ENCODE data around the gene GABRR2. TPM values are rescaled to one million over a fixed set of nuclear protein-coding genes. Genes with fewer than 3 reads are reported as not detected.

Gene GABRR2
- total RNA-seq, 1 donor from 2014 or later = not detected

DNA sequence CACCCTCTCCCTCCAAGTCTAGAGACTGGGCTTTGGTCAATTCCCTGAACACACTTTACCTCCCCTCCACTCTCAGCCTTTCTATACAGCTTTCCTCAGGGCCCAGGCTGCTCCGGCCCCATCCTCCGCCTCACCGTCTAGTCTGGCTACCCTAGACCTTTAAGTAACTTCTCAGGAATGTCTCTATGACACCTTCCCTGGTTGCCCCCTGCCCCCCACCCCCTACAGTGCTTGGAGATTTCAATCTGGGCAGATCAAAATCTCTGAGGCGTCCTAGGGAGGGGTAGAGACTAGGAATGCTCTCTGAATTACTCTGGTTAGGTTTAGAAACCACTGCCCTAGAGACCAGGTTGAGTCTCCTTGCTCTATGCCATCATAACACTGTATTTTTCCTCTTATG, 31.3 kb upstream of the GABRR2 start:
- peaks cover 74% of the 10 kb centered on the region for H3K79me2 ChIP-seq (ENCODE audit: low read depth)
- DNase-seq (ENCODE audit: low spot score) = no peak
- no peak overlapping the region for H3K27ac ChIP-seq
- H3K36me3 Mint-ChIP-seq = peaks cover 9% of the 10 kb centered on the region
- H3K4me1 Mint-ChIP-seq = peaks cover 37% of the 10 kb centered on the region
- H3K4me1 ChIP-seq = peaks cover 3% of the 10 kb centered on the region
- no peaks in the 10 kb centered on the region for H3K9me3 ChIP-seq (ENCODE audit: low read depth)
- H3K9me3 Mint-ChIP-seq = no peaks in the 10 kb centered on the region
- H3K27ac Mint-ChIP-seq = peak overlapping the region; percentile 18
- H3K9ac ChIP-seq = no peak overlapping the region
- peaks cover 5% of the 10 kb centered on the region for H4K20me1 ChIP-seq (ENCODE audit: low read depth)
- no peak for TF ChIP-seq EZH2phosphoT487 (IDR thresholded peaks at IDR 0.05)
- TF ChIP-seq EZH2 (IDR thresholded peaks at IDR 0.05) = no peak
- TF ChIP-seq, protein P1, sequence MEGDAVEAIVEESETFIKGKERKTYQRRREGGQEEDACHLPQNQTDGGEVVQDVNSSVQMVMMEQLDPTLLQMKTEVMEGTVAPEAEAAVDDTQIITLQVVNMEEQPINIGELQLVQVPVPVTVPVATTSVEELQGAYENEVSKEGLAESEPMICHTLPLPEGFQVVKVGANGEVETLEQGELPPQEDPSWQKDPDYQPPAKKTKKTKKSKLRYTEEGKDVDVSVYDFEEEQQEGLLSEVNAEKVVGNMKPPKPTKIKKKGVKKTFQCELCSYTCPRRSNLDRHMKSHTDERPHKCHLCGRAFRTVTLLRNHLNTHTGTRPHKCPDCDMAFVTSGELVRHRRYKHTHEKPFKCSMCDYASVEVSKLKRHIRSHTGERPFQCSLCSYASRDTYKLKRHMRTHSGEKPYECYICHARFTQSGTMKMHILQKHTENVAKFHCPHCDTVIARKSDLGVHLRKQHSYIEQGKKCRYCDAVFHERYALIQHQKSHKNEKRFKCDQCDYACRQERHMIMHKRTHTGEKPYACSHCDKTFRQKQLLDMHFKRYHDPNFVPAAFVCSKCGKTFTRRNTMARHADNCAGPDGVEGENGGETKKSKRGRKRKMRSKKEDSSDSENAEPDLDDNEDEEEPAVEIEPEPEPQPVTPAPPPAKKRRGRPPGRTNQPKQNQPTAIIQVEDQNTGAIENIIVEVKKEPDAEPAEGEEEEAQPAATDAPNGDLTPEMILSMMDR (IDR thresholded peaks at IDR 0.05) = no peak
- no peak overlapping the region for H3K4me3 Mint-ChIP-seq
- H3K27me3 ChIP-seq = no peaks in the 10 kb centered on the region
- no peak overlapping the region for H3K4me2 ChIP-seq
- H3K27me3 Mint-ChIP-seq (ENCODE audit: insufficient read depth, low read depth) = no peaks in the 10 kb centered on the region
- peaks cover 3% of the 10 kb centered on the region for H3F3A ChIP-seq (ENCODE audit: low read depth)
- H3K36me3 ChIP-seq = no peaks in the 10 kb centered on the region
- H3K4me3 ChIP-seq = no peak overlapping the region
- no peak overlapping the region for H2AFZ ChIP-seq (replicated peaks)

DNA sequence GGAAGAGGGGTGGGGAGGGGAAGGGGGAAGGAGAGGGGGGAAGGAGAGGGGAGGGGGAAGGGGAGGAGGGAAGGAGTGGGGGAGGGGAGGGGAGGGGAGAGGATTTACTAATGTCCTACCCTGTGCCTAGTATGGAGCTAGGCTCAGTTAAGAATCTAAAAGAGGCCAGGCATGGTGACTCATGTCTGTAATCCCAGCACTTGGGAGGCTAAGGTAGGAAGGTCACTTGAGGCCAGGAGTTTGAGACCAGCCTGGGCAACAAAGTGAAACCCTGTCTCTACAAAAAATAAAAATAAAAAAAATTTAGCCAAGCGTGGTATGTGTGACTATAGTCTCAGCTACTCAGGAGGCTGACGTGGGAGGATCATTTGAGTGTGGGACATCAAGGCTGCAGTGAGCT, 24.5 kb upstream of the GABRR2 start:
- H3K27me3 ChIP-seq = no peaks in the 10 kb centered on the region
- H3K4me2 ChIP-seq = no peak overlapping the region
- H3K4me1 ChIP-seq = no peaks in the 10 kb centered on the region
- no peak overlapping the region for H2AFZ ChIP-seq (replicated peaks)
- H3K36me3 Mint-ChIP-seq = peaks cover 28% of the 10 kb centered on the region
- H3K9me3 ChIP-seq (ENCODE audit: low read depth) = no peaks in the 10 kb centered on the region
- H3K9me3 Mint-ChIP-seq = no peaks in the 10 kb centered on the region
- H3K79me2 ChIP-seq (ENCODE audit: low read depth) = peaks cover 12% of the 10 kb centered on the region
- H3K4me3 Mint-ChIP-seq = no peak overlapping the region
- H3K27ac Mint-ChIP-seq = no peak overlapping the region
- TF ChIP-seq, protein P1 (IDR thresholded peaks at IDR 0.05) = no peak
- TF ChIP-seq EZH2phosphoT487 (IDR thresholded peaks at IDR 0.05) = no peak
- no peak for TF ChIP-seq EZH2 (IDR thresholded peaks at IDR 0.05)
- no peak for DNase-seq (ENCODE audit: low spot score)
- H3K4me3 ChIP-seq = no peak overlapping the region
- no peaks in the 10 kb centered on the region for H3K27me3 Mint-ChIP-seq (ENCODE audit: insufficient read depth, low read depth)
- H3K27ac ChIP-seq = no peak overlapping the region
- no peaks in the 10 kb centered on the region for H4K20me1 ChIP-seq (ENCODE audit: low read depth)
- peaks cover 4% of the 10 kb centered on the region for H3K4me1 Mint-ChIP-seq
- H3K36me3 ChIP-seq = peaks cover 15% of the 10 kb centered on the region
- no peaks in the 10 kb centered on the region for H3F3A ChIP-seq (ENCODE audit: low read depth)
- H3K9ac ChIP-seq = no peak overlapping the region

DNA sequence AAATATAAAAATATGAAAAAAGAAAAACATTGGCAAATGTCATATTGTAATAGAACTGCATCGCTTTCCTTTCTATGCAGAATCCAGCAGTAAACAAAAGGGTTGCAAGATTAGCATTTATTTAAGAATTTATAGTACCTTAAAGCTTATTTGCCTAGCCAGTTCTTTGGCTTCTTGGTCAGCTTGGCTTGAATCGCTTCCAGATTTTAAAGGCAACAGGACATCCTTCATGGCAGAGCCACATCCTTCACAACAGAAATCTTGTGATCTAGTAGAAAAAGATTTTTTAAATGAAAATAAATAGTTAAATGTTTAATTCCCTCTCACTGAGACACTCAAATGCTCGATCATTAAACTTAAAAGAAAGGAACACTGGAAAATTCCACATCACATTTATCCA, 20.1 kb upstream of the GABRR2 start:
- Histone ChIP-seq H4K20me1 (ENCODE audit: low read depth) (no peaks in the 10 kb centered on the region), H3K79me2 (ENCODE audit: low read depth) (no peaks in the 10 kb centered on the region), H3K27me3 (no peaks in the 10 kb centered on the region), H3K4me1 (no peaks in the 10 kb centered on the region), H3K4me3 (no peak overlapping the region), H3K9me3 (ENCODE audit: low read depth) (no peaks in the 10 kb centered on the region), H3F3A (ENCODE audit: low read depth) (no peaks in the 10 kb centered on the region), H3K36me3 (peaks cover 12% of the 10 kb centered on the region), H3K4me2 (no peak overlapping the region), H2AFZ (replicated peaks) (no peak overlapping the region), H3K27ac (no peak overlapping the region), H3K9ac (no peak overlapping the region)
- Mint-ChIP-seq H3K9me3 (no peaks in the 10 kb centered on the region), H3K4me3 (no peak overlapping the region), H3K27ac (no peak overlapping the region), H3K27me3 (ENCODE audit: insufficient read depth, low read depth) (no peaks in the 10 kb centered on the region), H3K4me1 (peaks cover 4% of the 10 kb centered on the region), H3K36me3 (peaks cover 27% of the 10 kb centered on the region)
- TF ChIP-seq, protein P1 (IDR thresholded peaks at IDR 0.05) = no peak
- TF ChIP-seq EZH2phosphoT487 (IDR thresholded peaks at IDR 0.05) (no peak), EZH2 (IDR thresholded peaks at IDR 0.05) (no peak)
- DNase-seq (ENCODE audit: low spot score) = no peak

Measured in neural progenitor cell (in vitro differentiated cells).